Lower leg skin (tissue), 4 donors: ENCODE measurements around the gene COL1A2. TPM values are rescaled to one million over a fixed set of nuclear protein-coding genes. Genes with fewer than 3 reads are reported as not detected.

Experiments used
- DNase-seq, 2 donors: peaks; one replicate each; pipeline ENCODE4 v3.0.0-alpha.2; 2019; ENCODE audit warnings: low spot score in 2 of 2
- H3K4me3 ChIP-seq: fragments of 200-600 bp; sonication (generic); 2 replicates; pipeline ENCODE4 v1.5.1; 2017; ENCODE audit warnings: mild to moderate bottlenecking, low read depth; ENCODE audit not compliant: poor library complexity, severe bottlenecking
- POLR2A ChIP-seq, 2 donors: fragments of 450-650 bp; IDR thresholded peaks; one replicate each; pipeline ENCODE4 v1.6.1; 2016 to 2017; ENCODE audit warnings: antibody characterized with exemption in 2 of 2, mild to moderate bottlenecking in 1 of 2, moderate library complexity in 1 of 2
- WGBS, 2 donors: methylation state at CpG; one replicate each; pipeline ENCODE4 v1.1.5; 2018; 5-methylcytosine and 5-hydroxymethylcytosine counted together
- intact Hi-C: fragments of 100-400 bp; cut with DNase I; formaldehyde crosslinking; loops from one replicate; pipeline ENCODE4 v1.15.0; 2023; ENCODE audit warnings: low total_unique reads
- total RNA-seq, 4 donors: library from RNA; depleted of rRNA; stranded (reverse); fragments of >200 nt; gene quantifications; one replicate each; pipeline ENCODE4 v1.1.0, GENCODE V29; 2016
- TF ChIP-seq, protein P1 (sequence below), 3 donors: fragments of 450-650 bp; IDR thresholded peaks; one replicate each; pipeline ENCODE4 v1.5.1; 2016; ENCODE audit warnings: antibody characterized with exemption in 3 of 3, mild to moderate bottlenecking in 3 of 3, moderate library complexity in 2 of 3

Gene COL1A2
- total RNA-seq, 4 donors from 2014 or later = 25.7 to 263 (median 33.6) TPM

- H3K4me3 ChIP-seq = no peak overlapping the region
- intact Hi-C loops = no loop called here
- WGBS, 2 donors = 36 to 46% methylated on average over 2 of the region's 2 CpGs
- no peak for TF ChIP-seq POLR2A (IDR thresholded peaks at IDR 0.05)
- TF ChIP-seq, protein P1, sequence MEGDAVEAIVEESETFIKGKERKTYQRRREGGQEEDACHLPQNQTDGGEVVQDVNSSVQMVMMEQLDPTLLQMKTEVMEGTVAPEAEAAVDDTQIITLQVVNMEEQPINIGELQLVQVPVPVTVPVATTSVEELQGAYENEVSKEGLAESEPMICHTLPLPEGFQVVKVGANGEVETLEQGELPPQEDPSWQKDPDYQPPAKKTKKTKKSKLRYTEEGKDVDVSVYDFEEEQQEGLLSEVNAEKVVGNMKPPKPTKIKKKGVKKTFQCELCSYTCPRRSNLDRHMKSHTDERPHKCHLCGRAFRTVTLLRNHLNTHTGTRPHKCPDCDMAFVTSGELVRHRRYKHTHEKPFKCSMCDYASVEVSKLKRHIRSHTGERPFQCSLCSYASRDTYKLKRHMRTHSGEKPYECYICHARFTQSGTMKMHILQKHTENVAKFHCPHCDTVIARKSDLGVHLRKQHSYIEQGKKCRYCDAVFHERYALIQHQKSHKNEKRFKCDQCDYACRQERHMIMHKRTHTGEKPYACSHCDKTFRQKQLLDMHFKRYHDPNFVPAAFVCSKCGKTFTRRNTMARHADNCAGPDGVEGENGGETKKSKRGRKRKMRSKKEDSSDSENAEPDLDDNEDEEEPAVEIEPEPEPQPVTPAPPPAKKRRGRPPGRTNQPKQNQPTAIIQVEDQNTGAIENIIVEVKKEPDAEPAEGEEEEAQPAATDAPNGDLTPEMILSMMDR (IDR thresholded peaks at IDR 0.05) = no peak
- DNase-seq = no peak
Measured at GRCh38 chr7:94375691-94376090, 19.0 kb upstream of the COL1A2 start.

DNA sequence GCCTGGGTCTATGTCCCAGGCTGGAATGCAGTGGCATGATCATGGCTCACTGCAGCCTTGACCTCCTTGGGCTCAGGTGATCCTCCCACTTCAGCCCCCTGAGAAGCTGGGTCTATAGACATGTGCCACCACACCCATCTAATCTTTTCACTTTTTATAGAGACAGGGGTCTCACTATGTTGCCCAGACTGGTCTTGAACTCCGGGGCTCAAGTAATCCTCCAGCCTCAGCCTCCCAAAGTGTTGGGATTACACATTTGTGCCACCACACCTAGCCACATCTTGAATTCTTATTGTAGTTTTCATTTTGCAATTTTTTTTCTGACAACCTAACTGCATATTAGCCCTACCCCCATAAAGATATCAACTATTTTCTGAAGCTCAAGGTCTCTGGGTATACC, 18.4 kb upstream of the COL1A2 start:
- no peak for DNase-seq
- WGBS, 2 donors = 85 to 100% methylated on average over 1 of the region's 1 CpG
- H3K4me3 ChIP-seq = no peak overlapping the region
- intact Hi-C loops = no loop called here
- TF ChIP-seq POLR2A (IDR thresholded peaks at IDR 0.05) = no peak
- TF ChIP-seq, protein P1 (IDR thresholded peaks at IDR 0.05) = no peak

- intact Hi-C loops = no loop called here
- DNase-seq = no peak
- WGBS, 2 donors = 40 to 45% methylated on average over 3 of the region's 3 CpGs
Measured at GRCh38 chr7:94378356-94378755, 16.3 kb upstream of the COL1A2 start.

GRCh38 chr7:94380264-94380663, 14.4 kb upstream of the COL1A2 start:
- intact Hi-C loops = no loop called here
- TF ChIP-seq, protein P1 (IDR thresholded peaks at IDR 0.05) = no peak
- TF ChIP-seq POLR2A (IDR thresholded peaks at IDR 0.05) = no peak
- no peak for DNase-seq
- H3K4me3 ChIP-seq = no peak overlapping the region

More at GRCh38 chr7:94378356-94378755, 16.3 kb upstream of the COL1A2 start:
- no peak overlapping the region for H3K4me3 ChIP-seq
- TF ChIP-seq, protein P1 (IDR thresholded peaks at IDR 0.05) = no peak
- no peak for TF ChIP-seq POLR2A (IDR thresholded peaks at IDR 0.05)

- TF ChIP-seq, protein P1 (IDR thresholded peaks at IDR 0.05) = no peak
- TF ChIP-seq POLR2A (IDR thresholded peaks at IDR 0.05) = no peak
- DNase-seq = no peak
- H3K4me3 ChIP-seq = no peak overlapping the region
- WGBS, 2 donors = 70 to 82% methylated on average over 3 of the region's 3 CpGs
- intact Hi-C loops = no loop called here
Measured at GRCh38 chr7:94382132-94382531, 12.6 kb upstream of the COL1A2 start.

DNA sequence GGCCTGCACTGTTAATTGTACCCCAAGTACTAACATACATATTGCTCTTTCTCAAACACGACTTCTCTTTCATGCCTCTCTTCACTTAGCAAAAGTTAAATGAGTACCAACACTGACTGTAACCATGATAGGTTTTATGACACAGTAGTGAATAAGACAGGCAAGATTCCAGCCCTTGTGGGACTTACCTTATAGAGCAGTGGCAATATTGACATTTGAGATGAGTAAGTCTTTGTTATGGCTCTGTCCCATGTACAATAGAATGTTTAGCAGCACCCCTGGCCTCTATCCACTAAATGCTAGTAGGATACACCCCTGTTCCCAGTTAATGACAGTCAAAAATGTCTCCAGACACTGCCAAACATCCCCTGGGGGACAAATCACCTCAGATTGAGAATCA, 11.9 kb upstream of the COL1A2 start:
- WGBS, 2 donors = 77 to 87% methylated on average over 1 of the region's 1 CpG
- DNase-seq = no peak
- TF ChIP-seq POLR2A (IDR thresholded peaks at IDR 0.05) = no peak
- TF ChIP-seq, protein P1 (IDR thresholded peaks at IDR 0.05) = no peak
- no peak overlapping the region for H3K4me3 ChIP-seq
- intact Hi-C loops = no loop called here
